Measurements from ENCODE around the gene NPAS4.
"Not testable (repeated sequence)": the region's sequence is repeated elsewhere in the genome, so short reads cannot be mapped to it uniquely, and the experiment has no call there.

NPAS4 gene

DNA sequence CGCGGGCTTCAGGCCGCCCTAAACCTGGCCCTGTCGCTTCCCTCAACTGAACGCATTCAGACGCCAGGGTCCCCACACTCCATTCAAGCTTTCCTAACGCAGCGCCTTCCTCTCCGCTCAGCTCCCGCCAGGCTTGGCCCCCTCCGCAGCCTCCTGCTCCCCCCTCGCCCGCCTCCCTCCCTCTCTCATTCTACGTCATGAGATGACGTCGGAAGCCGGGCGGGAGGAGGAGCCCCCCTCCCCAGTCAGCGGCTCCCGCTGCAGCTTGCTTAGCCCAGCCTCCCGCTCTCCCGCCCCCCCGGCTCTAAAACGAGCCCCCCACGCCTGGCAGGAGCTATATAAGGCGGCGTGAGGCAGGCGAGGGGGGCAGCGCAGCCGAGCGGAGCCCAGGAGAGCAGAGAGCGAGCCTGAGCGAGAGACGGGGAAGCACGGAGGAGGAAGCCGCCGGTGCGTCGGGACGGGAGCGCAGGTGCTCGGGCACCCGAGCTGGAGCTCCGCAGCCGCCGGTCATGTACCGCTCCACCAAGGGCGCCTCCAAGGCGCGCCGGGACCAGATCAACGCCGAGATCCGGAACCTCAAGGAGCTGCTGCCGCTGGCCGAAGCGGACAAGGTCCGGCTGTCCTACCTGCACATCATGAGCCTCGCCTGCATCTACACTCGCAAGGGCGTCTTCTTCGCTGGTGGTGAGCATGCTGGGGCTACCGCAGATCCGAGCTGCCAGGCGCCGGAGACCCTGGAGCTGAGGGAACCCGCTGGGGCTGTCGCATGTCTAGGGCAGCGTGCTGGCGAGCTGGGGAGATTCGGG is at the start of gene NPAS4:
Gene NPAS4, plus strand, starts transcription at position 365 of the 806 bp plus-strand sequence. Its CDS starts 145 bp downstream, at position 510.
- DNase-seq: no peak

DNA sequence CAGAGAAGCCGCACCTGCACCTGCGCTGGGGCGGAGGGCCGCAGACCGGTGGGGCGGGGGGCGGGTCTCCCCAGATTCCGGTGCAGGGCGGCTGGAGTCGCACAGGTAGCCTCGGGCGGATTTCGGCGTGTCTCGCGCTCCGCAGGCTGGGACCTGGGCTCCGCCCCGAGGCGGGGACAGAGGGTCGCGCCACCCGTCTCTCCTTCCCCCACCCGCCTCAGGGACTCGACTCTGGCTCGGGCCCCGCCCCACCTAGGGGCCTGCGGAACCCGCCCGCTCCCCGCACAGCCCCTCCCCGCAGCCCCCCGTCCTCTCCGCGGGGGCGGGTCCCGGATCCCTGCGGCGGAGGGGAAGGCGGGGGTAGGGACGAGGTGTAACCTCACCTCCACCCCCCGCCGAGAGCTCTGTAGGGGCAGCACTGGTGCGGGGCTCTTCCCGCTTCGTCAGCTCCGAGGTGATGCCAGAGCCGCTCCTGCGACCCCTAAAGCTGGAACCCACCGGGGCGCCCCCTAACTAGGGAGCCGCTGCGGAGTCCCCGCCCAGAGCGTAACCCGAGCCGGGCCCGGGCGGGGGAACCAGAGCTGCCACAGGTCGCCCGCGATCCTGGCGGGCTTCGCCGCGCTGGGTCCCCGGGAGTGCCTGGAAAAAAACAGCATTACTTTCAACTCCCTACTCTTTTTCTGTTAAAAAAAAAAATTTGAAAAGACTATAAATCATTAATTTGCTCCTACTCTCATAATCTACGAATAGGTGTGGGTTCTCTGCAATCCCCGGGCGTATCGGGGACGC is 49.0 kb upstream of the NPAS4 start, which contains the start of gene SLC29A2:
Gene SLC29A2, minus strand, starts transcription at position 134 of the 789 bp plus-strand sequence. CDS start 169 bp downstream, outside the sequence.
- DNase-seq: no peak

DNA sequence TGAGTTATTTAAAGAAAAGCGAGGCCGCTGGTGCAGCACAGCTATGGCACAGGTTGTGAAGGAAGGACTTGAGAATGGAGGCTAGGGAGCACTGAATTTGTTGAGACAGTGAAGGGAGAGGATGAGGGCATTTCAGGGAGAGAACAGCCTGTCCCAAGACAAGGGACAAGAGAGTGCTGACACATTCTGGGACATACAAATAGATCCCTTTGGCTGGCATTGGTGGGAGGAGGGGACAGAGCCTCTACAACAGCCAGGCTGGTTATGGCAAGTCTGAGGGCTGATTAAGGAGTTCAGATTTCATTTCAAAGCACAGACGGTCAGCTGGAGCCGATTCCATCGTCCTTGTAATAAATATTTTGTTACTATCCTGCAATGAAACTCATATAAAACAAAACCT is 47.6 kb upstream of the NPAS4 start:
- DNase-seq: no peak

DNA sequence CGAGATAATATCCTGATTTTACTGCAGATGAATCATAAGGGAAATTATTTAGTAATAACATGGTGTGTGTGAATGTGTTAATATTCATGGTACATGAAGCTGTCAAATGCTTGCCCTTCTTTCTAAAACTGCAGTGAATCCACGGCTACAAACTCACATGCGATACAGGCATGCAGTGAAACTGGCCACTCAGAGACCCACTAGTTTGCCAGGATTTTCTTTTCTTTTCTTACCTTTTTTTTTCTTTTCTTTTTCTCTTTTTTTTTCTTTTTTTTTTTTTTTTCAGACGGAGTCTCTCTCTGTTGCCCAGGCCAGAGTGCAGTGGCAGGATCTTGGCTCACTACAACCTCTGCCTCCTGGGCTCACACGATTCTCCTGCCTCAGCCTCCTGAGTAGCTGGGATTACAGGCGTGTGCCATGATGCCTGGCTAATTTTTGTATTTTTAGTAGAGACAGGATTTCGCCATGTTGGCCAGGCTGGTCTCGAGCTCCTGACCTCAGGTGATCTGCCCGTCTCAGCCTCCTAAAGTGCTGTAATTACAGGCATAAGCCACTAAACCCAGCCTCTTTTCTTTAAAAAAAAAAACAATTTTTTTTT is 47.0 kb upstream of the NPAS4 start:
- not testable (repeated sequence) for DNase-seq

GRCh38 chr11:66380264-66380663 is 40.6 kb upstream of the NPAS4 start:
- not testable (repeated sequence) for DNase-seq

DNA sequence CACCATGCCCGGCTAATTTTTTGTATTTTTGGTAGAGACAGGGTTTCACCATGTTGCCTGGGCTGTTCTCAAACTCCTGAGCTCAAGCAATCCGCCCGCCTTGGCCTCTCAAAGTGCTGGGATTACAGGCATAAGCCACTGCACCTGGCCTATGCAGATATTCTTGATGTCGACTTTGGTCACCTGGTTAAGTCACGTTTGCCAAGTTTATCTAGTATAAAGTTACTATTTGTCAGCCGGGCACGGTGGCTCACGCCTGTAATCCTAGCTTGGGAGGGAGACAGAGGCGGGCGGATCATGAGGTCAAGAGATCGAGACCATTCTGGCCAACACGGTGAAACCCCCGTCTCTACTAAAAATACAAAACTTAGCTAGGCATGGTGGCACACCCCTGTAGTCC is 36.5 kb upstream of the NPAS4 start:
- not testable (repeated sequence) for DNase-seq

DNA sequence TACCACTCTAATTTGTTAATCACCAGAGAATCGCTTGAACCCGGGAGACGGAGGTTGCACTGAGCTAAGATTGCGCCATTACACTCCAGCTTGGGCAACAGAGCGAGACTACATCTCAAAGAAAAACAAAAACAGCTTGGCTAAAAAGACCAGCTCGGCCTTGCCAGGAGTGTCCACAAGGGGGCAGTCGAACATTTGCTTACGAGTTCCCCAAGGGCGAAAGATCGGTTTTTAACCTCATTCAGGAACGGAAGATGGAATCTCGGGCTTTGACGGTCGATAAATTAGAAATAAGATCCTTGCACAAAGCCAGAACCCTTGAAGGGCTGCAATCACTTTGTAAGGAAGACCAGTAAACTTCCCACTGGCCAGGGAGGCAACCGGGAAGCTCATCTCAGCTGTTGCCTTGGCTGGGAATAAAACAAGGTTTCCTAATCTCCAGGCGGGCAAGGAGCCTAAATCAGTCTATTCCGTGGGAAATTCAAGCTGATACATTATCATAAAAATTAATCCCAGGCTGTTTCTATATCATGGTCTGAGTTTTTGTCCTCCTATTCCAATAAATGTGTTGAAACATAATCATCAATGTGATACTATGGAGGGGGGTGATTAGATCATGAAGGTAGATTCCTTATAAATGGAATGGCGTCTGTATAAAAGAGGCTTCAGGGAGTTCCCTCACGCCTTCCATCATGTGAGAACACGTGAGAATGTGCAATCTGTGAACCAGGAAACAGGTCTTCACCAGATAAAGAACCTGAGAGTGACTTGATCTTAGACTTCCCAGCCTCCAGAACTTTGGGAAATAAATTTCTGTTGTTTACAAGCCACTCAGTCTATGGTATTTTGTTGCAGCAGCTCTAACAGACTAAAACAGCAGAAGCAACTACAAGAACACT is 34.4 kb upstream of the NPAS4 start:
- DNase-seq: peak; percentile 49

DNA sequence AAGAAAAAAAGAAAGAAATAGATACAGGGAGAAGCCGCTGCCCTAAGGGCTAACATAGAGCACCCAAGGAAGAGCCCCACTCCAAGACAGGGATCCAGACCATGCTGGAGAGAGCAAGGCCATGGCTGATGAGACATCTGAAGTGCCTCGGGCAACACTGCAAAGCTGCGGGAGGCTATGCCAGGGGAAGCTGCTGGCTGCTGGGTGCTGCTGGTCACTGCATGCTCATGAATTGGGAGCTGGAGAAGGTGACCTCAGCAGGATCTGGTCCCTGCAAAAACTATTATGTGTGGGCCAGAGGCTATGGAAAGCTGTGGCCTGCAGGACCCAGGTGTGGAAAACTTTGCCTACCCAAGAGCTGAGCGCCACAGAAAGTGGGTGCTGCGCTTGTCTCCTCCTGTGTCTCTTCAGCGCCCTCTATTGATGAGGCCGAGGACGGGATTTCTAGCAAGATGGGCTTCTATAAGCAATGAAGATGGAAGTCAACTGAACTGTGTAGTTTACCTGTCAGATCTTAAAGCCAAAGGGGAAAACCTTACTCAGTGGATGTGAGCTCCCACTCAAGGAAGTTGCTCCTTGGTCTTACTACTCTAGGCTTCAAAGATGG is 32.0 kb upstream of the NPAS4 start:
- peak; percentile 46 for DNase-seq

- DNase-seq: no peak
These were observed 29.5 kb upstream of the NPAS4 start for GRCh38 chr11:66391322-66391721.

DNA sequence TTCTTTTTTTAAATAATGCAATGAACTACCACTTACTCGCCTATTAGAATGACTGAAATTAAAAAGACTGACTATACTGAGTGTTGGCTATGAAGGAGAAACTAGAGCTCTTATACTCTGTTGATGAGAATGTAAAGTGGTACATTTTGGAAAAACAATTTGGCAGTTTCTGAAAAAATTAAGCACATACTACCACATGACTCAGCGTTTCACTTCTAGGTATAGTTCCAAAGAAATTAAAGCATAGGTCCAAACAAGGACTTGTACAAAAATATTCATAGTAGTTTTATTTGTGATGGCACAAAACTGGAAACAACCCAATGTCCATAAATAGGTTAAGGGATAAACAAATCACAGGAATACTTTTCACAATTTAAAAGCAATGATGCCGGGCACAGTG is 26.9 kb upstream of the NPAS4 start:
- DNase-seq: no peak

GRCh38 chr11:66407651-66408050 is 13.2 kb upstream of the NPAS4 start:
- DNase-seq: no peak

DNA sequence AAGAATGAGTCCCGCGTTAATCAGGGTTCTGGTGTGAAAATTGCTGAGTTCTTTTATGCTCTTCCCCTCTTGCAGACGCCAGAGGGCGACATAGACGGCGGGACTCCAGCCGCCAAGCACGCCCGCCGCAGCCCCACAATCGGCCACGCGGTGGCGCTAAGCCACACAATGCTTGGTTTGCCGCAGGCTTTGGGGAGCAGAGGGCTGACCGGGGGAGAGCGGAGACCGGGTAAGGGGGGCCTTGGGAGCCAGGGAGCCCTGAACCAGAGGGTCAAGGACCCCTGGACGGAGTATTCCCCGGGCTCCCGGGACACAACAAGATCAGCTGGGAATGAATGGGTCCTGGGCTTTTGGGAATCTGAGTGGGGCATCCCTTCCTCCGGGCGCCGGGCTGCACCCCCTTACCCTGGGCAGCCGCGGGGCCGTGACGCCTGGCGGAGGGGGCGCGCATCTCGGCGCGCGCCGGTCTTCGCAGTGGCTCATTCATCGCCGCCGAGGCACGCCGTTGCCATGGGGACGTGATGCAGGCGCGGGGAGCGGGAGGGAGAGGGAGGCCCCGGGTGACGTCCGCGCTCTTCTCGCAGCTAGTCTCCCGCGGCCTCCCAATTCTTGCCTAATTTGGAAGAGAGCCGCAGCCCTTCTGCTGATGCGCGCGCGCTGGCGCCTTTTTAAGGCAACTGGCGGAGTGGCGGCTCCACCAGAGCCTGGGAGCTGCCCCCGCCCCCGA is 12.2 kb upstream of the NPAS4 start:
- peak; percentile 63 for DNase-seq

DNA sequence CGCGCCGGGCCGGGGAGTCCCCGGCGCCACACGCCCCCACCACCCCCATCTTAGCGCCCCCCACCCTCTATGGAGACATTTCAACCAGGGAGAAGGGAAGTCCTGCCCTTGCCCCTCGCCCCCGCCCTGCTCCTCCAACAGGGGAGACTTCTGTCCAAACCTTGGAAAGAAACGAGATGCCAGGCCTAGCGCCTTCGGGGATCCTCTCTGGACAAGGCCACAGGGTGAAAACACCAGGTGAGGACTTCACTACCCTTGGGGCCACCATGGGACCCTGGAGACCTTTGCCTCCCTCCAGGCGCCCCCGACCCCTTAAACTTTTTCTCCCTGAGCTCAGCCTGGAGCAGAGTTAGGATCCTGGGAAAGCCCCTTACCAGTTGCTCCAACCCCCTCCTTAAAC is 11.6 kb upstream of the NPAS4 start:
- DNase-seq: no peak

DNA sequence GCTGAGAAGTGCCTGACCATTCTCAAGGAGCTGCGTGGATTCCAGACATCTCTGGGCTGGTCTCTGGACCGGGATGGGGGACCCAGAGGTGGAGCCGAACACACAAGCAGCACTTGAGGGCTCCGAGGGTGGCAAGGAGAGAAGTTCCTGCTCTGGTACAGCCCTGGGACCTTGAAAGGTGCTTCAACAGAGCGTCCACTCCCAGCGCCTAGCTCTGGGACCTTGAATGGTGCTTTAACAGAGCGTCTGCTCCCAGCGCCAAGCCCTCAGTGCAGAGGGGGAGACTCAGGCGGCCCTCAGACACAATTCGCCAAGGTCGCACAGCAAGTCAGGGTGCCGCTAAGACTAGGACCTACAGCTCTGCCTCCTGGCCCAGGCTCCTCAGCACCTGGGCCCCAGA is 10.6 kb upstream of the NPAS4 start:
- DNase-seq: no peak

DNA sequence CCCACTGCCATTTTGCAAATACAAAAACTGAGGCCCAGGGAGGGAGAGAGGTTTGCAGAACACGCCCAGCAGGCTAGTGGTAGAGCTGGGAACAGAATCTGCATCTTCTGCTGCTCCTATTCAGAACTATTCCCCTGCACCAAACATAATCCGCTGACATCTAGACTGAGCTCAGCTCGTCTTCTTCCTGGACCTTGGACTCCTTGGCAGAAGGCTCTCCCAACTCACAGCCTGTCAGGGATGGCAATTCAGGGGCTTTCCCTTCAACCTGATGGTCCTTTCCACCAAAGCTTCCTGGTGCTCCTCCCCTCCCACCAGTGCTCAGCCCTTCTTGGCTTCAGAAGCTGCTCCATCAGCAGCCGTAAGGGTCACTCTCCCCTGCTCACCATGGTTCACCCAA is 9.5 kb upstream of the NPAS4 start:
- no peak for DNase-seq

GRCh38 chr11:66412110-66412509 is 8.7 kb upstream of the NPAS4 start:
- no peak for DNase-seq

DNA sequence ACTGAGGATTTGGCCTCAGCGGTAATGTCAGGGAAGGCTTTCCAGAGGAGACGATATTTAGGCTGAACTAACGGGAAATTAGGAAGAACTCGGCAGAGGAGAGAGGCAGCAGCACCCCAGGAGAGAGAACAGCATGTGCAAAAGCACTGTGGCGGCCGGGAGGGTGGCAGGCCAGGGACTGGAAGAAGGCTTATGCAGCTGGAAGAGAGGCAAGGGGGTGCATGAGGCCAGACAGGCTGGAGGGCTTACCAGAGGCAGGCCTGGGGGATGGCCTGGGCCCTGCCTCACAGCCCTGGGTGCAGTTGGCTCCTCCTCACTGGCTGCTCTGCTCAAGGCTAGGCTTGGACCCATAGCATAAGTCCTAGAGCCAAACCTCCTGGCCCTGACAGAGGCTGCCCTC is 7.7 kb upstream of the NPAS4 start:
- no peak for DNase-seq

DNA sequence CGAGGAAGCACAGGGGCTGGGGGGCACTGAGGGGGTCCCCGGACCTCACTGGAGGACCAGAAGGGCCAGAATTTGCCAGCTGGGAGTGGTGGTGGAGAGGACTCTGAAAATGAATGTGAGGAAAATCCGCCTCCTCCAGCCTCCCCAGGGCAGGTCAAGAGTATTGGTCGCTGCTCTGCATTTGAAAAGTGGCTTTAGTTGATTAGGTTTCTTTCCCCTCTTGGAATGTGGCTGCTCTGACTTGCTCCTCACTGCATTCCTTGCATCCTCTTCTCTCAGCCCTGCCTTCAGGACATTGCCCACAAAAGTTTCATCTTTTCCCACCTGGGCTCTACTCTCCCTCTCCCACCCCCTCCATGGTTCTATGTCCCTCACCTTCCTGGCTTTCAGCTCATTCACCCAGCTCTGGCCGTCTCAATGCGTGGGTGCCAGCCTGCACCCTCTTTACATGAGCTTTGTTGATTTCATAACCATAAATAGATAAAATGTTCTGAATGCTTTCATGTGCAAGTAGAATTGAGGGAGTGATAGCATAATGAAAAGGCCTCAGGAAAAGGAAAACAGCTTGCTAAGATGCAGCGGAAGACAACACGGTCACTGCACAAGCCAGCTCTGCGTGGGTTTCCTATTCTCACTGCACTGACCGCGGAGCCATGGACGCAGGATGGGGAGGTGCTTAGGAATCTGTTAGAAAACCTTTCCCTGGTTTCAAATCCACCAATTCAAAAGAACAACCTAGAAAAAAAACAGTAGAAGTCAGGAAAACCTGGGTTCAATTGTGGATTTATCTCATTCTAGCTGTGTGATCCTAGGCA is 6.5 kb upstream of the NPAS4 start:
- no peak for DNase-seq

GRCh38 chr11:66415423-66415822 is 5.4 kb upstream of the NPAS4 start:
- no peak for DNase-seq

DNA sequence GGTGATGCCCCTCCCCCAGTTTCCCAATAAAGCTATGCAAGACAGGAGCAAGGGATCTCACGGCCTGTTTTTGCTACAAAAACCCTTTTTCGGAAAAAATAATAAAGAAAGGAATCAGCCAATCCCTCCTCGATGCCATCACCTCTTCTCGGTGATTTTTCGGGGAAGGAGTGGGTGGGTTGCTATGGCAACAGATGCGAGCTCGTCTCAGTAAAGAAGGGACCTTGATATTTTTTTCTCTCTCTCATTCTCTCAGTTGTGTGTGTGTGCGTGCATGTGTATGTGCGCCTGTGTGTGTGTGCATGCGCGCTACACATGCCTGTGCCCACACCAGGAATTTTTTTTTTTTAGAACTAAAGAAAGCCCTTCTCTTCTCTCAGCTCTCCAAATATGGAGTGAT is 3.8 kb upstream of the NPAS4 start:
- no peak for DNase-seq
